Osteoblast (primary cell): ENCODE data around the gene PLCH2. TPM values are rescaled to one million over a fixed set of nuclear protein-coding genes. Genes with fewer than 3 reads are reported as not detected.

Source experiments
- DNase-seq: peaks from one replicate; pipeline ENCODE4 v3.0.0; 2011; ENCODE audit warnings: low spot score, mixed read lengths; ENCODE audit not compliant: insufficient read length; ENCODE audit errors: missing footprints
- H2AFZ ChIP-seq: 2 replicates; pipeline ENCODE4 v1.6.0; 2011; ENCODE audit warnings: mild to moderate bottlenecking, low read length
- H3K27ac ChIP-seq: 2 replicates; pipeline ENCODE4 v1.5.1; 2011; ENCODE audit warnings: mild to moderate bottlenecking, low read depth, low read length, moderate library complexity
- H3K27me3 ChIP-seq: 2 replicates; pipeline ENCODE4 v1.6.0; 2012; ENCODE audit warnings: mild to moderate bottlenecking, control low read depth, inconsistent platforms, low read length, moderate library complexity; ENCODE audit not compliant: insufficient read depth
- H3K36me3 ChIP-seq: 2 replicates; pipeline ENCODE4 v1.5.1; 2011; ENCODE audit warnings: mild to moderate bottlenecking, low read length, control low read depth, moderate library complexity; ENCODE audit not compliant: insufficient read depth
- H3K4me1 ChIP-seq: 2 replicates; pipeline ENCODE4 v1.5.1; 2011; ENCODE audit warnings: mild to moderate bottlenecking, low read length, control low read depth, moderate library complexity; ENCODE audit not compliant: insufficient read depth
- H3K4me2 ChIP-seq: 2 replicates; pipeline ENCODE4 v1.6.0; 2011; ENCODE audit warnings: mild to moderate bottlenecking, low read length; ENCODE audit not compliant: insufficient read depth
- H3K4me3 ChIP-seq: fragments of 200-600 bp; sonication (generic); 3 replicates; pipeline ENCODE4 v1.5.1; 2012; ENCODE audit warnings: mild to moderate bottlenecking, low read length, inconsistent platforms; ENCODE audit not compliant: insufficient read depth
- H3K79me2 ChIP-seq: 2 replicates; pipeline ENCODE4 v1.6.0; 2012; ENCODE audit warnings: mild to moderate bottlenecking, low read length, control low read depth, inconsistent platforms; ENCODE audit not compliant: insufficient read depth
- H3K9me3 ChIP-seq: 2 replicates; pipeline ENCODE4 v1.5.1; 2011; ENCODE audit warnings: low read depth, low read length, control low read depth
- H4K20me1 ChIP-seq: 2 replicates; pipeline ENCODE4 v1.6.0; 2012; ENCODE audit warnings: mild to moderate bottlenecking, low read length, control low read depth; ENCODE audit not compliant: insufficient read depth
- CTCF ChIP-seq: IDR thresholded peaks from 2 replicates; pipeline ENCODE4 v1.5.1; 2011; ENCODE audit warnings: mild to moderate bottlenecking, low read depth, low read length, moderate library complexity; ENCODE audit errors: extremely low read depth
- total RNA-seq: library from RNA; depleted of rRNA; stranded (reverse); fragments of >200 nt; gene quantifications from 2 replicates; pipeline ENCODE4 v1.2.3, GENCODE V29; 2012

The PLCH2 gene
- total RNA-seq, 1 donor, result under 0.01 TPM

GRCh38 chr1:2435091-2435490 lies 41.0 kb upstream of the PLCH2 start:
- no peaks in the 10 kb centered on the region for H4K20me1 ChIP-seq
- DNase-seq, result no peak
- no peak overlapping the region for H3K4me2 ChIP-seq
- no peaks in the 10 kb centered on the region for H3K9me3 ChIP-seq
- H3K36me3 ChIP-seq, result no peaks in the 10 kb centered on the region
- H2AFZ ChIP-seq, result no peak overlapping the region
- H3K4me1 ChIP-seq, result no peaks in the 10 kb centered on the region
- H3K27ac ChIP-seq, result no peak overlapping the region
- peaks cover 25% of the 10 kb centered on the region for H3K27me3 ChIP-seq
- TF ChIP-seq CTCF, result no peak
- H3K4me3 ChIP-seq, result no peak overlapping the region
- H3K79me2 ChIP-seq, result no peaks in the 10 kb centered on the region

GRCh38 chr1:2435746-2436355 lies 40.2 kb upstream of the PLCH2 start:
- H3K27me3 ChIP-seq, result peaks cover 25% of the 10 kb centered on the region
- no peak for TF ChIP-seq CTCF
- no peak overlapping the region for H3K27ac ChIP-seq
- no peaks in the 10 kb centered on the region for H3K36me3 ChIP-seq
- H3K79me2 ChIP-seq, result no peaks in the 10 kb centered on the region
- no peak overlapping the region for H3K4me3 ChIP-seq
- H3K4me2 ChIP-seq, result no peak overlapping the region
- no peaks in the 10 kb centered on the region for H3K9me3 ChIP-seq
- DNase-seq, result no peak
- H4K20me1 ChIP-seq, result no peaks in the 10 kb centered on the region
- H2AFZ ChIP-seq, result no peak overlapping the region
- no peaks in the 10 kb centered on the region for H3K4me1 ChIP-seq

GRCh38 chr1:2436876-2437275 lies 39.2 kb upstream of the PLCH2 start:
- Histone ChIP-seq H3K4me3 (no peak overlapping the region), H3K36me3 (no peaks in the 10 kb centered on the region), H3K27me3 (peaks cover 25% of the 10 kb centered on the region), H4K20me1 (no peaks in the 10 kb centered on the region), H3K79me2 (no peaks in the 10 kb centered on the region), H3K9me3 (no peaks in the 10 kb centered on the region), H2AFZ (no peak overlapping the region), H3K4me1 (no peaks in the 10 kb centered on the region), H3K27ac (no peak overlapping the region), H3K4me2 (no peak overlapping the region)
- no peak for DNase-seq
- no peak for TF ChIP-seq CTCF

GRCh38 chr1:2437617-2438016 lies 38.5 kb upstream of the PLCH2 start:
- peaks cover 29% of the 10 kb centered on the region for H3K27me3 ChIP-seq
- no peak overlapping the region for H3K4me2 ChIP-seq
- no peaks in the 10 kb centered on the region for H3K4me1 ChIP-seq
- H3K36me3 ChIP-seq, result no peaks in the 10 kb centered on the region
- H3K27ac ChIP-seq, result no peak overlapping the region
- no peak for TF ChIP-seq CTCF
- no peaks in the 10 kb centered on the region for H3K9me3 ChIP-seq
- no peaks in the 10 kb centered on the region for H3K79me2 ChIP-seq
- no peak for DNase-seq
- no peak overlapping the region for H3K4me3 ChIP-seq
- no peak overlapping the region for H2AFZ ChIP-seq
- no peaks in the 10 kb centered on the region for H4K20me1 ChIP-seq
